GM18858 (cell line): Measurements from ENCODE around the gene PPP2R3A.
"Not testable (repeated sequence)": the region's sequence is repeated elsewhere in the genome, so short reads cannot be mapped to it uniquely, and the experiment has no call there.

ENCODE experiments used
- ATAC-seq: cut with Tn5 transposase; IDR thresholded peaks from one replicate; pipeline ENCODE4 v1.9.1; 2021; ENCODE audit not compliant: unreplicated experiment

PPP2R3A gene, protein sequence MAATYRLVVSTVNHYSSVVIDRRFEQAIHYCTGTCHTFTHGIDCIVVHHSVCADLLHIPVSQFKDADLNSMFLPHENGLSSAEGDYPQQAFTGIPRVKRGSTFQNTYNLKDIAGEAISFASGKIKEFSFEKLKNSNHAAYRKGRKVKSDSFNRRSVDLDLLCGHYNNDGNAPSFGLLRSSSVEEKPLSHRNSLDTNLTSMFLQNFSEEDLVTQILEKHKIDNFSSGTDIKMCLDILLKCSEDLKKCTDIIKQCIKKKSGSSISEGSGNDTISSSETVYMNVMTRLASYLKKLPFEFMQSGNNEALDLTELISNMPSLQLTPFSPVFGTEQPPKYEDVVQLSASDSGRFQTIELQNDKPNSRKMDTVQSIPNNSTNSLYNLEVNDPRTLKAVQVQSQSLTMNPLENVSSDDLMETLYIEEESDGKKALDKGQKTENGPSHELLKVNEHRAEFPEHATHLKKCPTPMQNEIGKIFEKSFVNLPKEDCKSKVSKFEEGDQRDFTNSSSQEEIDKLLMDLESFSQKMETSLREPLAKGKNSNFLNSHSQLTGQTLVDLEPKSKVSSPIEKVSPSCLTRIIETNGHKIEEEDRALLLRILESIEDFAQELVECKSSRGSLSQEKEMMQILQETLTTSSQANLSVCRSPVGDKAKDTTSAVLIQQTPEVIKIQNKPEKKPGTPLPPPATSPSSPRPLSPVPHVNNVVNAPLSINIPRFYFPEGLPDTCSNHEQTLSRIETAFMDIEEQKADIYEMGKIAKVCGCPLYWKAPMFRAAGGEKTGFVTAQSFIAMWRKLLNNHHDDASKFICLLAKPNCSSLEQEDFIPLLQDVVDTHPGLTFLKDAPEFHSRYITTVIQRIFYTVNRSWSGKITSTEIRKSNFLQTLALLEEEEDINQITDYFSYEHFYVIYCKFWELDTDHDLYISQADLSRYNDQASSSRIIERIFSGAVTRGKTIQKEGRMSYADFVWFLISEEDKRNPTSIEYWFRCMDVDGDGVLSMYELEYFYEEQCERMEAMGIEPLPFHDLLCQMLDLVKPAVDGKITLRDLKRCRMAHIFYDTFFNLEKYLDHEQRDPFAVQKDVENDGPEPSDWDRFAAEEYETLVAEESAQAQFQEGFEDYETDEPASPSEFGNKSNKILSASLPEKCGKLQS (N-terminal part only)

GRCh38 chr3:135965506-135966270 lies at the start of gene PPP2R3A:
Gene PPP2R3A (plus strand): TSS chr3:135965728. CDS start chr3:136001499, 35,771 bp downstream.
- no peak for ATAC-seq

DNA sequence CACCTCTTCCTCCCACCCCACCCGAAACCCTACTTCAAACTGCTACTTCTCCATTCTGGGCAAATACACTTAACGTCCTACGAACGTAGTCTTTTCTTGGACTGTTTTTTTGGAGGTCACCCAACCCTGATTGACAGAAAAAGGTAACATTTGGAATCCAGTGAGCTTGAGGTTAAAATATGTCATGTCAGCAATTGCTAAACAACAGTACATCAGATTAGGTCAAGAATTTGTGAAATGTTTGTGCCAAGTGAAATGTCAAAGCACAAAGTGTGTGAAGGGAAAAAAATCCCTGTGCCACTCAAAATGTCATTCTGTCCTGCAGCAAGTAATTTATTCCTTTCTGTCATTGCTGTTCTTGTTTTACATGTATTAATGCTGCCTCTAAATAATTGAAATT lies 49.2 kb upstream of the PPP2R3A start:
- no peak for ATAC-seq

- no peak for ATAC-seq
Measured at GRCh38 chr3:135917076-135917475, 48.5 kb upstream of the PPP2R3A start.

GRCh38 chr3:135917927-135918597 lies 47.5 kb upstream of the PPP2R3A start:
- ATAC-seq = no peak

DNA sequence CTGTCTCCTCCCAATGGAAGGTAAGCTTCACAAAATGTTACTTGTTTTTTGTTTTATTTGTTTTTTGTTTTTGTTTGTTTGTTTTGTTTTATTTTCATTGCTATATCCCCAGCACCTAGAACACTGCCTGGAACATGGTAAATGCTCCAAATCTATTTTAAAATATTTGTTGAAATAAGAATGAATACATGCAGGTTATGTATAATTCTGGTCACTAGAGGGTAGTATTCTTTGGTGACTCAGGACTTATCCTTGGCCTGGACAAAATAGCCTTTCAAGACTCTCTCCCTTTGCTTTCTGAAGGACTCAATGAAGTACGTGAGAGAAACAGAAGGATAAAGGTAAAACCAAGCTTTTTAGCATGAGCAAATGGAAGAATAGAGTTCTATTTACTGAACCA lies 46.9 kb upstream of the PPP2R3A start:
- ATAC-seq = no peak

- ATAC-seq = no peak
Measured at GRCh38 chr3:135920275-135920674, 45.3 kb upstream of the PPP2R3A start.

DNA sequence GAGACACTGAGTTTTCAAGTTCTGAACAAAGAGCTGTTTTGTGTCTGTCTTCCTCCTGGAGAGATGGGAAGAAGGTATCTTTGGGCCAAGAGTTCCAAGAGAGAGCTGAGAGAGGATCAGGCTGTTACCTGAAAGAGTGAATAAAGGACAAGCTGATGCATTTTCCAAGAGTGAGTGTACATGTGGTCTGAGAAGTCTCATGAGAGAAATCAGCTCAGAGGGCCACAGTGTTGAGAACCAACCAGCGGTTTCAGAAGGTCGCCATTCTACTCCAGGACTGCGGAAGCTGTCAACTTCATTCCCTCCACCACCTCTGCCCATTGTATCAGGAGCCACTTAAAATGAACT lies 42.7 kb upstream of the PPP2R3A start:
- no peak for ATAC-seq

- ATAC-seq = no peak
Measured at GRCh38 chr3:135924506-135924905, 41.0 kb upstream of the PPP2R3A start.

- no peak for ATAC-seq
Measured at GRCh38 chr3:135926664-135927063, 38.9 kb upstream of the PPP2R3A start.

DNA sequence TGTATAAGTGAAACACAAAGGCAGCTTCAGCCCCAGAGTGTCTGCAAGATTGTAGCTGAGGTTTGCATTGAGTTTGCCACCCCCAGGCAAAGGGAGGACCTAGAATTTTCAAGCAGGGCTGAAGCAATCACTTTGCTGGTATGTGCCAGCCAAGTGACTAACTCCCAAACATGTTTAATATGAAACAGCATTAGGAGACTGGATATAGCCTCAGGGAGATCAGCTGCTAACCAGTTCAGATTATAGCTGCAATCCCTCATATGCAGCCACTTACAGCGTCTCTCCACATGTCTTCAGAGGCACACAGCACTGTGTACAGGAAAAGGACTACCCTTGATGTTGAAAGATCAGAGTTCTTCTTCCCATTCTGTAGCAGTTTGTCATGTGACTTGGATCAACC lies 38.4 kb upstream of the PPP2R3A start:
- no peak for ATAC-seq

DNA sequence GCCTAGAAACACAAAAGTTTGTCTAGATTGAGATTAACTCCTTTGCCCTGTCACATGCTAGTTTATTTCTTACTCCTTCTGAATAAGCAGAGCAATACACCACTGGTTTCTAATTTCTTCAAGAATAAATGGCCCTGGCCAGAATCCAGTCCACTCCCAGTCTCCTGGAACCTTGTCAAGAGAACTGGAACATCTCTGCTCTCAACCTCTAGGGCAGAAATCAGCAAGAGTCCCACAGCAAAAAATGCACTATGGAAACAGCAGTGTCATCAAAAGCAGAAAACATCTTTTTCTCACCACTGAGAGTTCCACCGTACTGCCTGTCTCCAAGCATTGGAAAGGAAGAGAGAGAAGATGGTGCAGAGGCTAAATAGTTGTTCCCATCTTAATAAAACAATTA lies 35.9 kb upstream of the PPP2R3A start:
- no peak for ATAC-seq

DNA sequence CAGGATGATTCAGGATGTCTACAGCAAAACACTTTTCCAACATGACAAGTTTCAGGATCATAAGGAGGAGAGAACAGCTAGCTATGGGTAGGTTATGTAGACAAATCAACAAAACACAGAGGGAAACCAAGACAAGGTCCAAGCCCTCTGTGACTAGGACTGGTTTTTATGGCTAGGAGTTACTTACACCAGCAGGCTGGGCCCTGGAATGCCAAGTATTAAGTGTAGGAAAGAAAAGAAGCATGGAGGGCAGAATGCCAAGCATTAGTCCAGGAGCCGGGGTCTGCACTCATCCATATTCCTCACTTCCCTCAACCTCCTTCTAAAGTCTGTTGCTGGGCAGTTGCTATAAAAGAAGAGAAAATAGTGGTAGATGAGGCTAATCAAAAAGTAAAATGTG lies 35.3 kb upstream of the PPP2R3A start:
- no peak for ATAC-seq

- not testable (repeated sequence) for ATAC-seq
Measured at GRCh38 chr3:135935171-135935570, 30.4 kb upstream of the PPP2R3A start.

DNA sequence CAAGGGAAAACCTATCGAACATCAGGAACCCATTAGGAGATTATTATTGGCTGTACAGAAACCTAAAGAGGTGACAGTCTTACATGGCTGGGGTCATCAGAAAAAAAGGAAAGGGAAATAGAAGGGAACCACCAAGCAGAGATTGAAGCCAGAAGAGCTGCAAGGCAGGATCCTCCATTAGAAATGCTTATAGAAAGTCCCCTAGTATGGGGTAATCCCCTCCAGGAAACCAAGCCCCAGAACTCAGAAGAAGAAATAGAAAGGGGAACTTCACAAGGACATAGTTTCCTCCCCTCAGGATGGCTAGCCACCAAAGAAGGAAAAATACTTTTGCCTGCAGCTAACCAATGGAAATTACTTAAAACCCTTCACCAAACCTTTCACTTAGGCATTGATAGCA lies 27.8 kb upstream of the PPP2R3A start:
- not testable (repeated sequence) for ATAC-seq

DNA sequence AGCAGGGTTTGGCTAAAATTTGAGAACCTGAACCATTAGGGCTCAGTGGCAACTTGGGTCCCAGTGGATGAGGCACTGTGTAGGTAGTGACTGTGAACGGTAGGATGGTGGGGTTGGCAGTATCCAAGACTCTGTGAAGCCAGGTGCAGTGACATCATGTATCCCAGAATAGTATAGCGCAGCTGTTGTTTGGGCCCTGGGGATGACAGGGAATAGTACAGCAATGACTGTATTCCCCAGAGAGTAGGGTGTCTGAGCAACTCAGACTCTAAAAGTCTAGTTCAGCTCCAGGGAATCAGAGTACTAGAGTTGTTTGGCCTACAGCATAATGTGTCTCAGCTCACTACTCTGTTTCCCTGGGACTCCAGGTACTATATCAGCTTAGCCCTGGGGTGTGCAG lies 20.7 kb upstream of the PPP2R3A start:
- ATAC-seq = no peak

- no peak for ATAC-seq
Measured at GRCh38 chr3:135950941-135951340, 14.6 kb upstream of the PPP2R3A start.

DNA sequence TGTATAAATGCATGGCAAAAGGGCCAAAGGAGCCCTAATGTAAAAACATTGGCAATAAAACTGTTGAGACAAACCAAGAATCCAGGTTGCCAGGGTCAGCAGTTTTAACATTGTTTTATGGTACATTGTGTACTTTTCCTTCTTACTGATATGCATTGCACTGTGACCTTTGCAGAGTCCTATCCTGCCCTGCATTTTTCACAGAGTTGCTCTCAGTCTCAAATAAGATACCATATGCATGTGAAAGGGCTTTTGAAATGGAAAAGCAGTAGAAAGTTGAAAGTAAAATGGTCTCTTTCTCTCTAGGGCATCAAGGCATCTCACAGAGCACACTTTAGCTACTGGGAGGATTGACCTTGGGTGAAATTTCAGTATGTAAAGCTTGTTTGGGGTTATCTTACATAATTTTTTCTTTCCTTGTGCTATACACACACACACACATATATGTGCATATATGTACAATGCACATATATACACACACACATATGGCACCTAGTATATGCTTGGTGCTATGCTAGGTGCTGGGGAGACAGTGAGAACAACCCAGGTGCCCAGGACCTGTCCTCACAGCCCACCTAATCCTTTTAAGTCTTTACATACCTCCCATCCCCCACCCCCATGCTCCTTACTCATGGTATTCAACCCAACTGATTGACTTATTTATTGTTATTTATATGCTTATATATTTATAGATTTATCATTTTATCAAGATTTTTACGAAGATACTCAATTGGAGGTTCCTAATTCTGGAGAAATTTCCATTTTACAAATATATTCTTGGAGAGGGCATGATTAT lies 1.2 kb upstream of the PPP2R3A start:
- no peak for ATAC-seq

DNA sequence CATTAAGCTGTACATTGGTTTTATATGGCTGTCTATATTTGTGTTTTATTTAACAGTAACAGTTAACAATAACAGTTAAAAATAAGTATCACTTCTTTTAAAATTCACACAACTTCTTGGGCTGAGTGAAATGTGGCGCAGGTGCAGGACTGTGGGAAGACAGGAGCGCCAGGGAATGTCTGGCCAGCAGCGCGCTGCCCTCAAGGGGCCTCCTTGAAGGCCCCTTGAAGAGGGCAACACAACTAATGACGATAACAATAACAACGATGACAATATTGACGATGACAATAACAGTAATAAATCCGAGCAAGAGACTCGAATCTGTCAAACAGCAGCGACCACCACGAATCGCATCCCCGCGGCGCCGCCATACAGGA lies 411 bp upstream of the PPP2R3A start:
- ATAC-seq = no peak

- ATAC-seq = no peak
Measured at GRCh38 chr3:135966271-135966961, 888 bp downstream of the PPP2R3A start.
